ENCODE results near the gene LYRM9. TPM values are rescaled to one million over a fixed set of nuclear protein-coding genes. Genes with fewer than 3 reads are reported as not detected.
"Not testable (repeated sequence)": the region's sequence is repeated elsewhere in the genome, so short reads cannot be mapped to it uniquely, and the experiment has no call there.

The LYRM9 gene
- total RNA-seq, 2 donors from 2014 or later: 5.7 to 8.7 TPM

DNA sequence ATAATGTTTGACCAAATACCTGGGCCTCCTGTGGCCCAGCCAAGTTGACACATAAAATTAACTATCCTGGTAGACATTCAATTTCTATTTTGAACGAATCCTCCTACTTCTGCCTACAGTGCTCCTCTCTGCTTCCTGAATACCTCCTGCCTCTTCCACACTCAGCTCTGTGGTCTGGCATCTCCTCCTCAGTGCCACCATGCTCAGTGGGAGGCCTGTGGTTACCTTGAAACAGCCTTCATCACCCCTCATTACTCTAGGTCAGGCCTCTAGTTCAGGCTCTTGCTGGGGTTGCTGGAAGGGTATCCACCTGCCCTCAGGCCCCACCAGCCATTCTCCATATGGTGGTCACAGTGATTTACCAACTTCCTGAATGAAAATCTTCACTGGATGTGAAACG lies 5.1 kb downstream of the LYRM9 start:
- DNase-seq: no peak
- ATAC-seq: no peak
- intact Hi-C loops (cut with DNase I): no loop called here

DNA sequence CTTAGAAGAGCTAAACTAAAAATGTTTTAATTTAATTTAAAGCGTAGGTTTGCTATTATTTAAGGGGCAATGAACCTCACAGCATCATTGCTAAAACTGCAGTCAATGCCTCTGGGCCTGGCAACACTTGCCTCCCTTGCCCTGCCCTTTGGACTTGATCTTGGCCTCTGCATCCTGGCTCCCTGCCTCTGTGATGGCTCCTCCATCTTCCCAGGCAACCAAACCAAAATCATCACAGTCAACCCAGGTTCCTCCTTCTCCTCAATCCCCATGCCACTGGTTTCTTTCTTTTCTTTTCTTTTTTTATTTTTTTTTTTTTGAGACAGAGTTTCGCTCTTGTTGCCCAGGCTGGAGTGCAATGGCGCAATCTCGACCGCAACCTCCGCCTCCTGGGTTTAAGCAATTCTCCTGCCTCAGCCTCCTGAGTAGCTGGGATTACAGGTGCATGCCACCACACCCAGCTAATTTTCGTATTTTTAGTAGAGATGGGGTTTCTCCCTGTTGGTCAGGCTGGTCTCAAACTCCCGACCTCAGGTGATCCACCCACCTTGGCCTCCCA lies 6.7 kb downstream of the LYRM9 start:
- DNase-seq; ATAC-seq; intact Hi-C loops (cut with DNase I): not testable (repeated sequence)

DNA sequence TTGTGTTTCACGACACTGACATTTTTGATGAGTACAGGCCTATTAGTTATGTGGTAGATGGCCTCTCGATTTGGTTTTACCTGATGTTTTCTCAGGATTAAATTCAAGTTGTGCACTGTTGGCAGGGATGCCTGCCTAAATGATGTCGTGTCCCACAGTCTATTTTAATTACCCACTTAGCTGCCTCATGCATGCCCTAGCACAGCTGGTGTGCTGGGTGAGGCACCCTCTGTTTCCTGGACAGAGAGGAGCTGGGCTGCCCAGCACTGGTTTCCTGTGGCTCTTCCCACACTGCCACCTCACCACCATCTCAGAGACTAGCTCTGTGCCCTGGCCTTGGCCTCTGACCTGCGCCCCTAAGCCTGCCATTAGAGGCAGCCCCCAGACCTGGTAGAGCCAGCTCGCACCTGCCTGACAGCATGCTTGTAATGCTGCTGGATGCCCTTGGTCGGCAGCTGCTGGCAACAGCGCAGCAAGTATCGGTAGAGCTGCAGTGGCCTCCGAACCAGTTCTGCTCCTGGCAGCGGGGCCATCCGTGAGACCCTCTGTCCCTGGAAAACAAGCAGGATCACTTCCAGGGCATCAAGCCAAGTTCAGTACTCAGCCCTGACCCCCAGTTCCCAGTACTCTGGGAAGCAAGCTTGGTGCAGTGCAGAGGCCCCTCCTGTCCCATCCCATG lies 10.9 kb downstream of the LYRM9 start:
- DNase-seq: no peak
- ATAC-seq: no peak
- intact Hi-C loops (cut with DNase I): loop anchor here in 1 of 2 donors (5.0 kb wide), 2 partner anchors 50 to 230 kb away; no protein-coding TSS in a partner anchor

DNA sequence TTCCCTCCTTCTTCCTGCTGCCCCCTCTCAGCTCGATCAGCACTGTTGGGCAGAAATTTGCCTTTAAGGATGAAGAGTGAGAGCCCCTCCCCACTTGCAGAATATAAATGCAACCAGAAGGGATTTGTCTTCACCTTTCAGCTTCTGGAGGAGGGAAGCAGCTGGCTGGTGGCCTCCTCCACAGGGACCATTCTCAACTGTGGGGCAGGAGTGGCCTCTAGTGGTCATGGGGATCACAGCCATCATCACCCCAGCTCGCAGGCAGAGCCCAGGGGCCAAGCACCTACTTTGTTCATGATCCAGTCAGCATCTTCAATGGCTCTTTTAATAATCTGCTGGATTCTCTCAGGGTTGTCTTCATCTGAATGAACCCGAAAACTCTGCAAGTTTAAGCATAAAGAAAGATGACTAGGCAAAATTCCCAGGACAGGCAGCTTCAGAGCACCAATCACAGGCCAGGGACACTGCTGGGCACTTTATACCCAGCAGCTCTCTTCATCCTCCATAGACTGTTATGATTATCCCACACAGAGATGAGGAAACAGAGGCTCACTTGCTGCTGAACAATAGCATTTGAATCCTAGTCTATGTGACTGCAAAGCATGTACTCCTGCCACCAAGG lies 13.1 kb downstream of the LYRM9 start:
- DNase-seq (peak; percentile 69), ATAC-seq (peak; percentile 95)
- intact Hi-C loops (cut with DNase I): loop anchor here (1.0 to 5.0 kb wide), 6 partner anchors 52 to 228 kb away; no protein-coding TSS in a partner anchor

DNA sequence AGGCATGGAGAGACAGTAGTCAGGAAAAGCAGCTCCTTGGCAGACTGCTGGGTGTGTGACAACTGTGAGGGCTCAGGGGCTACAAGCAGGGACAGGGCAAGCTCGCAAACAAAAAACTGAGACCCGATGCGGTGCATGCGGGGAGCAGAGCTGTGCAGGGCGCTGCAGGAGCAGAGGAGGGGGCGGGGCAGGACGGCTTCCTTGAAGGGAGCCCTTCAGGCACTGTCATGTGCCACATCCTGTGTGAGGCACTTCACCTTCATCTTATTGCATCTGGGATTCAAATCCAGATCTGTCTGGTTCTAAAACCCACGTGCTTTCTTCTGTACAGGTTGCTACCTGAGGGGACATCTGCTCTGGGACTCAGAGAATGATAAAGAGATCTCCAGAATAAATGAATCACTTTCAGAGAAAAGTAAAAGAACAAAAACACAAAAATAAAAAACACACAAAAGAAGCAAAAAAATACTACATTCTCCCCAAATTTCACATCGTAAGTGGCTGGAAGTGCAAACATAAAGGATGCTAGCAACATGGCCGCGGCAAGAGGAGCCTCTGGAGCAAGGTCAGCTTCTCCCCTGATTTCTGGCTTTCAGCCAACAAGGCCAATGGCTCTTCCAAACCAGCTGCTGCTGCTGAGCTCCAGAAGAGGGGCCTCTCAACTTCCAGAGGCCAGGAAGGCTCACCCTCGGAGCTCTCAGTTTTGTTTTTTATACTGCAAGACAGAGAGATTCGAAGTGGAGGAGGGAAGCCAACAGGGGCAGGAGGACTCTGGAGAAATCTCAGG lies 14.2 kb downstream of the LYRM9 start:
- DNase-seq (no peak), ATAC-seq (no peak)
- intact Hi-C loops (cut with DNase I): loop anchor here (1.0 to 5.0 kb wide), 3 partner anchors 72 to 117 kb away; no protein-coding TSS in a partner anchor

DNA sequence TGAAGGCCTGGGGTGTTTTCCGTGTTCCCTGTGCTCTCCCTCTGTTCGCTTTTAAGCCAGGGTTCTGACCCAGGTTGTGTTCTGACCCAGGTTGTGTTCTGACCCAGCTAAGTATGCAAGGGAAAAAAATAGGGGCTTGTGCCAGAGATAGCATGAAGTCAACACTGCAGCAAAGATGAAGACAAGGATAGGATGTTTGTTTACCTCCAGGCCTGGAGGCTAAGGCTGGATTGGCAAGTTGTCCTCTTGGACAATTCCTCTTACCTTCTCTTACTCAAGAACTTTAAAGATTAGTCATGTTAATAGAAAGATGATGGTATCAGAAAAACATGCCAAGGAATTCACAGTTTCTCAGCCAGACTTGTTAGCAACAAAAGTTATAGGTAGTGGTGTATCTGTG lies 19.4 kb downstream of the LYRM9 start:
- no peak for ATAC-seq
- intact Hi-C loops (cut with DNase I): no loop called here

DNA sequence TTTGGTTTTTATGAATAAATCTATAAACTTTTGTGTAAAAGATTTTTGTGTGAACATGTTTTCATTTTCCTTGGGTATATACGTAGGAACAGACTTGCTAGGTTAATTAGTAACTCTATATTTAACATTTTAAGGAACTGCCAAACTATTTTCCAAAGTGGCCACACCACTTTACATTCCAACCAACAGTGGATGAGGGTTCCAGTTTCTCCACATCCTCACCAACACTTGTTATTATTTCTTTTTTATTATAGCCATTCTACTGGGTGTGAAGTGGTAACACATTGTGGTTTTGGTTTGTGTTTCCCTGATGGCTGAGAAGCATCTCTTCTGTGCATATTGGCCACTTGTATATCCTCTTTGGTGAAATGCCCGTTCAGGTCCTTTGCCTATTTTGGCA lies 20.0 kb downstream of the LYRM9 start:
- DNase-seq: no peak
- ATAC-seq: no peak
- intact Hi-C loops (cut with DNase I): no loop called here

More for the DNA sequence above, 19.4 kb downstream of the LYRM9 start:
- no peak for DNase-seq

DNA sequence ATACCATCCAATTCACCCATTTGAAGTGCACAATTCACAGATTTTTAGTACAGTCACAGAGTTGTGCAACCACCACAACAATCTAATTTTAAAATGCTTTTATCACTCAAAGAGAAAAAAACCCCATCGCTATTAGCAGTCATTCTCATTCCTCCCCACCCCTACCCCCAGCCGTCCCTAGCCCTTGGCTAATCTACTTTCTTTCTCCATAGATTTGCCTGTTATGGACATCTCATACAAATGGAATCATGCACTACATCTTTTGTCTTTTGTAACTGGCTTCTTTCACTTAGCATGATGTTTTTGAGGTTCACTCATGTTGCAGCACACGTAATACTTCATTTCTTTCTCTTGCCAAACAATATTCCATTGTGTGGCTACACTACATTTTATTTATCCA lies 20.4 kb downstream of the LYRM9 start:
- ATAC-seq (no peak), DNase-seq (no peak)
- intact Hi-C loops (cut with DNase I): no loop called here

DNA sequence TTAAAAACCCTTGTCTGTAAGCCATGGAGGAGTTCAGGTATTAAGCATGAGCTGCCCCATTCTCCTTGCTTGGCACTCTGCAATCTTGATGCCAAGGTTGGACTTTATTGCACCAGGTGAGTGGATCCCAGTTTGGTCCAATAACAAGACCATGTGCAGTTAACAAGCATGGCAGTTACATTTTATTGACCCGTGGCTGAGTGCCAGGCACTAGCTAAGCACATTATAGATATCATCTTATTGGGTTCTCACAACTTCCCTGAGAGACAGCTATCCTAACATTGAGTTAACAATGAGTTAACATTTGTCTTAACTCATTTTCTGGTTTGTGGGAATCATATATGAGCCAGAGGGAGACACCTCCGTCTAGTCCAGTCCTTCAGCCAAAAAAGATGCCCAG lies 21.8 kb downstream of the LYRM9 start:
- ATAC-seq (no peak), DNase-seq (no peak)
- intact Hi-C loops (cut with DNase I): no loop called here

DNA sequence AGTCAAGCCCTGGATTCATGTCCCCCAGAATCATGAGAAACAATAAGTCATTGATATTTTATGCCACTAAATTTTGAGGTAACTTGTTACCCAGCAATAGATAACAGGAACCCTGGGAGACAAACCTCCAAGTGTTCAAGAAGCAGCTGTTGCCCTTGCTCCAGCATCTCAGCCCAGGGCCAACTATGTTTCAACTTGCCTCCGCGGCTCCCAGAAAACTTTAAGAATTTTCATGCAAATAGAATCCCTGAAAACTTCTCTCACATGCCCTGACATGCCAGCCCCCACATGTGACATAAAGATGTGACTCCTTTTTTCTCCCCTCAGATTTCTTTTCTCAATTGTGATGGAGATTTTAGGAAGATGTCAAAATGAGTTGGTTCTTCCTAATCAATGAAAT lies 22.8 kb downstream of the LYRM9 start:
- no peak for DNase-seq
- intact Hi-C loops (cut with DNase I): no loop called here
- ATAC-seq: no peak

DNA sequence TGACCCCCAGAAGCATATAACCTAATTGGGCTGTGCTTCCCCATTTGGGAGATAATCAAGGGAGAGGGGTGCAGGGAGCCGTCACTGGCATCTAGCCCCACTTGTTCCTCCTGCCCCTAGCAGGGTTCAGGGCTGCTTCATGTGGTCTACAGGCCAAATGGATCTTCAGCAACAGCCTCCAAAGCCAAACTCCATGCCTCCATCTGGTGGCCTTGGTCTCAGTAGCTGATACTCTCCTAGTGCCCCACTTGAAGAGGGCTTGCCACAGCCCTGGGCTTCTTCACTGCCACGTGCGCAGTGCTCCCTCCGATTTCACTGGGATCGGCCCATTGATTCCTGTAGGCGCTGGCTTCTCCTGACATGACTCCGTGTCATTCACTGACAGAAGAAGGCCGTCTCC lies 24.6 kb downstream of the LYRM9 start:
- intact Hi-C loops (cut with DNase I): no loop called here
- DNase-seq: no peak

DNA sequence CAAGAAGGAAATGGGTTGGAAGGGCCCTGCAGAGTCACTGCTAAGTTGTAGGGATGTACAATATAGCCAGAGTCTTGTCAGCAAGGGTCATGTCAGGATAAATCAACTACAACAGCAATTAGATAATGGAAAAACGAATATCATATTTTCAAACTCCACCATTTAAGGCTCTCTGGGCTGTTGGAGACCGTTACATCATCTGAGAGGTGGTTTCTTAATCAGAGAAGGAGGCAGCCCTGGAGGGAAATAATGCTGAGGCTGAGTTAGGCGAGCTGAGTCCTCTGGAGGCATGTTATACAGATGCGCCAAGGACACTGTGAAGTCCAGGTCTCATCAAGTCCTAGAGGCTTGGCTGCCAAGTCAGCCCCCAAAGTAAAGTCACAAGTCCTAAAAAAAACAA lies 30.3 kb downstream of the LYRM9 start:
- intact Hi-C loops (cut with DNase I): no loop called here
- DNase-seq: no peak
- no peak for ATAC-seq

More for the DNA sequence above, 24.6 kb downstream of the LYRM9 start:
- ATAC-seq: no peak

DNA sequence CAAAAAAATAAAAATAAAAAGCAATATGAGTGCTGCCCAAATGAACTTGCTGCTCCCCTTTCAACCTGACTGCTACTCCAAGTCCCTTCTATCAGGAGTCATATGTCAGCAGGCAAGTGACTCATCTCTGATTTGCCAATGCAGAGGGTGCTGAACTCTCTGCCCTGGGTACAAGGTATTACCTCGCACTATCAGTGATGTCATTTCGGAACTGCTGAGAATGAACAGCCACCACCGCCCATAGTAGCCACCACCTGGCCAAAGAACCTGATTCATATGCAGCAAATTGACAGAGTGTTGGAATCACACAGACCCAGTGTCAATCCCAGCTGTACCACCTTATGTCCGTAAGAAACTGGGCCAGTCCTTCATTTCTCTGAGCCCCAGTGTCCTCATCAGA lies 31.2 kb downstream of the LYRM9 start:
- ATAC-seq: no peak
- intact Hi-C loops (cut with DNase I): no loop called here
- DNase-seq: no peak

DNA sequence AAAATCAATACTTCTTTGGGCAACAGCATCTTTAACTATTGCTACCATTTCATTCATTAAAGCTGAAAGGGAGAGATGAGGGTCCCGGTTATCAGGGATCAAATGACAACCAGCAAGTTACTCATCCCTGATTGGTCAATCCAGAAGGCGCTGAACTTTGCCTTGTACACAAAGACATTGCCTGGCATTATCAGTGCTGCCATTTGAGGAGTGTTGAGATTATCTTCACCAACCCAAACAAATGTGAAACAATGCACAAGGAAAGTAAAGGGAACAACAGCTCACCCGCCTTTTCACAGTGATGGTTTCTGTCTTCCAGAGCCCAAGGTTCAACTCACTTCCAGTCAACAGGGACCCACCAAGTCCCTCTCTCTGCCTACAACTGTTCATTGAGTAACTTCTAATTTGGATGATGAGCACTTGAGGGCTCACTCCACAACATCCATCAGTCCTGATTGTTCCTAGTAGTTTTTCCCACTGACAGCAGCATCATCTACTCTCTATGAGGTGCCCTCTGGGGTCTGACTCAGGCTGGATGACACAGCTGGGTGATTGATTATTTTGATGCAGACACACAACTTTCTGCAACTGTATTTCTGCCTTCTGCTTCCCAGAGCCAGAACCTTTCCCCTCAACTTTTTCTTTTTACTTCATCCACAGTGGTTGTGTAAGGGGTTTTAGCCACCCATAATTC lies 32.0 kb downstream of the LYRM9 start:
- DNase-seq: no peak
- intact Hi-C loops (cut with DNase I): no loop called here
- ATAC-seq: no peak

DNA sequence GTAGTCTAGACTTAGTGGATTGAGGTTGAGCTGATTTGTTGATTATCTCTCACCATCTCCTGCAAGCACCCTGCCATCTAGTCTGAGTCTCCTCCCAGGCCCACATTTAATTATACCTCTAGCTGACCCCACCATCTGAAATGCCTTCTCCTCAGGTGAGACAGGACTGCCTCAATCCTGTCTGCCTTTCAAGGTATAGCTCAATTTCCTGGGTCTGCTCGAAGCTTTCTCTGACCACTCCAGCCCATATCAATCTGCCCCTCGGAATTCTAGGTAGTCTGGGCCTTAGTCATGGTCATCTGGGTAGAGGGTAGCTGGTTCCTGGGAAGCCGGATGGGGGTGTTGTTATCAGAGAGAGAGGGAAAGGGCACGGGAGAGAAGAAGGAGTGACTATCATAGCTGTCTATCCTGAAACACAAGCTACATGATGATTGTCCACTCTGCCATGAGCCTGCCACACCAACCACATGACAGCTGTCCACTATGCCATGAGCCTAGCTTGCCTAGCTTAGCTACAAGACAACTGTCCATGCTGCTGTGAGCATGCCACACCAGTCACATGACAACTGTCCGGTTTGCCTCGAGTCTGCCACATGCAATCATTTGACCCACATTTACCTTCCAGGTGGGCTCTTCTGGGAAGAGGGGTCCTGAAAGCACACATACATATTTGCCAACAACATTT lies 34.4 kb downstream of the LYRM9 start:
- intact Hi-C loops (cut with DNase I): no loop called here
- no peak for ATAC-seq
- no peak for DNase-seq

DNA sequence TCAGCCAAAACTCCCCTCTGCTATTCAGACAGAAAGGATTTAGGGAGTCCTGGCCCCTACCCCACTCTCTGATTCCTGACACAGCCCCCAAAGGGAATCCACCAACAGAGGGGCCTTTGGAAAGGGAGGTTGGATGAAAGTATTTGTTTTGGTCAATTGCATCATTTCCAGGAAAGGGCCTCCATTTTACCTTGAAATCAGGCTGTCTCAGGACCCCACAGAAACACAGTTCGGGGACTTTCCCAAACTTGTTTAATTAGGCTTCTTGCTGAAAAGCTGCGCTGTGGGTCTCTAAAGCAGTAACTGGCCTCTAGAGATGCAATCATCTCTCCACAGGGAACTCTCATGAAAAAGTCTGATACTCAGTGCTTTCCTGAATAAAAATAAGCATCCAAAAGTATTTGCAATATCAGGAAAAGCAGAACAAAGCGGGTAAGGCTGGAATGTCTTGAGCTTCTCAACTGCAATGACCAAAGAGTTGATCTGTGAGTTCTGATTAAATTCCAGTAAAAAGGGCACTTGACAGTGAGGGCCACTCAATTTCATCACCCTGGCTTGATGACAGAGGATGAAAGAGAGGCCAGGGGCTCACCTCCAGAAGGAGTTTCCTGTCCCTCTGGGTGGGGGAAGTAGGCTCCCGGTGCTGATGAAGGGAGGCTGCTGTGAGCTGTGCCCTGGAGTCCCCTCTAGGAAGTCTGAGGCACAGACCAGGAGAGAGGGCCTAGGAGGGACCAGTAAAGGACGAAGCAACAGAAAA lies 36.3 kb downstream of the LYRM9 start:
- DNase-seq: no peak
- ATAC-seq: no peak
- intact Hi-C loops (cut with DNase I): no loop called here

DNA sequence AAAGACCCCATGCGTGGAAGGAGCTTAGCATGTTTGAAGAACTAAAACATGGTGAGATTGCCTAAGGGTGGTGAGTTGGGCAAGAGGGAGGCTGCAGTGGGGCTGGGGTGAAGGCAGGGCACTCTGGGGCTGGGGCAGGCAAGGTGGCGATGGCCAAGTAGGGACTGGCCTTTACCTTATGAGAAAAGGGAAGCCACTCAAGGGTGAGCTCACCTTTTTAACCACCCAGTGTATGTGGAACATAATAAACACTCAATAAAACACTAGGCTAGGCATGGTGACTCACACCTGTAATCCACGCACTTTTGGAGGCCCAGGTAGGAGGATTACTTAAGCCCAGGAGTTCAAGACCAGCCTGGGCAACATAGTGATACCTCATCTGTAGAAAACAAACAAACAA lies 37.7 kb downstream of the LYRM9 start:
- ATAC-seq (no peak), DNase-seq (no peak)
- intact Hi-C loops (cut with DNase I): no loop called here

DNA sequence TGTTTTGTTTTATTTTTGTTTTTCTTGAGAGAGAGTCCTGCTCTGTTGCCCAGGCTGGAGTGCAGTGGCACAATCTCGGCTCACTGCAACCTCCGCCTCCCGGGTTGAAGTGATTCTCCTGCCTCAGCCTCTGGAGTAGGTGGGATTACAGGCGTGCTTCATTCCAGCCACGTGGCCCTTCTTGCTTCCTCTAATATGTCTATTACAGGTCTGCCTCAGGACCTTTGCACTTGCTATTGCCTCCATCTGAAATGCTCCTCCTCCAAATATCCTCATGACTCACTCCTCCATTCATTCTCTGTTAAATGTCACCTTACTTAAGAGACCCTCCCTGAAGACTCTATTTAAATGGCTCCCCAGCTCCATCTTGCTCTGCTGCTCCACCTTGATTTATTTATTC lies 39.0 kb downstream of the LYRM9 start:
- intact Hi-C loops (cut with DNase I): no loop called here
- no peak for ATAC-seq
- DNase-seq: no peak
